PFSK-1 (cell line): Measurements from ENCODE around the gene RPIA.

Source experiments
- FOXP2 ChIP-seq: optimal IDR thresholded peaks from 2 replicates; pipeline ENCODE3; 2011; ENCODE audit warnings: borderline replicate concordance, control low read depth, inconsistent platforms; ENCODE audit not compliant: insufficient read depth; ENCODE audit errors: extremely low read length, extremely low read depth
- POLR2AphosphoS5 ChIP-seq: IDR thresholded peaks from 2 replicates; pipeline ENCODE4 v1.6.1; 2012; ENCODE audit warnings: low read depth, mild to moderate bottlenecking, control low read depth, low read length, moderate library complexity
- REST ChIP-seq, 2 experiments: IDR thresholded peaks; 2 replicates each; pipeline versions ENCODE4 v1.6.1 to v1.8.0; 2011 to 2012; ENCODE audit warnings: low read depth in 2 of 2, low read length in 2 of 2, control low read depth in 1 of 2, inconsistent platforms in 1 of 2, mild to moderate bottlenecking in 1 of 2, moderate library complexity in 1 of 2; ENCODE audit not compliant: insufficient read depth in 1 of 2
- SIN3A ChIP-seq: IDR thresholded peaks from 2 replicates; pipeline ENCODE4 v1.6.1; 2012; ENCODE audit warnings: mild to moderate bottlenecking, low read length, moderate library complexity, borderline replicate concordance; ENCODE audit not compliant: insufficient read depth
- TAF1 ChIP-seq: IDR thresholded peaks from 2 replicates; pipeline ENCODE4 v1.6.1; 2012; ENCODE audit warnings: low read length, control low read depth, borderline replicate concordance; ENCODE audit not compliant: insufficient read depth

Gene RPIA

GRCh38 chr2:88714667-88715066, 23.2 kb downstream of the RPIA start:
- TF ChIP-seq POLR2AphosphoS5 (no peak), FOXP2 (no peak), SIN3A (no peak), TAF1 (no peak), REST (IDR thresholded peaks at IDR 0.05; ENCODE audit: insufficient read depth in 1 of 2, low read depth in 2 of 2, low read length in 2 of 2) (no peak)

DNA sequence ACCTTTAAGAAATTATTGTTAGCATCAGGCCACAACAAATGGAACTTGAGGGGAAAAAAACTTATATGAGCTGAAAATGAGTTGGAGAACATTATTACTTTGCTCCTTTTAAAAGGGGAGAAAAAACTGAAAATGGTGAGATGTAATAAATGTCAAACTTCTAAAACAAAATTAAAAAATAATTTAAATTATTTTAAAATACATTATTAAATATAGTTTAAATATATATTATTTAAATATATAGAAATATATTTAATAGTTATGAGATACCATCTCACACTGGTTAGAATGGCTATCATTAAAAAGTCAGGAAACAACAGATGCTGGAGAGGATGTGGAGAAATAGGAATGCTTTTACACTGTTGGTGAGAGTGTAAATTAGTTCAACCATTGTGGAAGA, 28.9 kb downstream of the RPIA start:
- TF ChIP-seq FOXP2, result no peak
- TF ChIP-seq SIN3A, result no peak
- TF ChIP-seq TAF1, result no peak
- no peak for TF ChIP-seq POLR2AphosphoS5
- TF ChIP-seq REST (IDR thresholded peaks at IDR 0.05; ENCODE audit: insufficient read depth in 1 of 2, low read depth in 2 of 2, low read length in 2 of 2), result no peak

GRCh38 chr2:88721268-88721667, 29.8 kb downstream of the RPIA start:
- TF ChIP-seq POLR2AphosphoS5 (no peak), TAF1 (no peak), REST (IDR thresholded peaks at IDR 0.05; ENCODE audit: insufficient read depth in 1 of 2, low read depth in 2 of 2, low read length in 2 of 2) (no peak), SIN3A (no peak), FOXP2 (no peak)

GRCh38 chr2:88724643-88725332, 33.3 kb downstream of the RPIA start:
- TF ChIP-seq SIN3A, result no peak
- no peak for TF ChIP-seq FOXP2
- no peak for TF ChIP-seq POLR2AphosphoS5
- TF ChIP-seq REST (IDR thresholded peaks at IDR 0.05; ENCODE audit: insufficient read depth in 1 of 2, low read depth in 2 of 2, low read length in 2 of 2), result no peak
- TF ChIP-seq TAF1, result no peak
